ENCODE results near the gene TCOF1.

DNA sequence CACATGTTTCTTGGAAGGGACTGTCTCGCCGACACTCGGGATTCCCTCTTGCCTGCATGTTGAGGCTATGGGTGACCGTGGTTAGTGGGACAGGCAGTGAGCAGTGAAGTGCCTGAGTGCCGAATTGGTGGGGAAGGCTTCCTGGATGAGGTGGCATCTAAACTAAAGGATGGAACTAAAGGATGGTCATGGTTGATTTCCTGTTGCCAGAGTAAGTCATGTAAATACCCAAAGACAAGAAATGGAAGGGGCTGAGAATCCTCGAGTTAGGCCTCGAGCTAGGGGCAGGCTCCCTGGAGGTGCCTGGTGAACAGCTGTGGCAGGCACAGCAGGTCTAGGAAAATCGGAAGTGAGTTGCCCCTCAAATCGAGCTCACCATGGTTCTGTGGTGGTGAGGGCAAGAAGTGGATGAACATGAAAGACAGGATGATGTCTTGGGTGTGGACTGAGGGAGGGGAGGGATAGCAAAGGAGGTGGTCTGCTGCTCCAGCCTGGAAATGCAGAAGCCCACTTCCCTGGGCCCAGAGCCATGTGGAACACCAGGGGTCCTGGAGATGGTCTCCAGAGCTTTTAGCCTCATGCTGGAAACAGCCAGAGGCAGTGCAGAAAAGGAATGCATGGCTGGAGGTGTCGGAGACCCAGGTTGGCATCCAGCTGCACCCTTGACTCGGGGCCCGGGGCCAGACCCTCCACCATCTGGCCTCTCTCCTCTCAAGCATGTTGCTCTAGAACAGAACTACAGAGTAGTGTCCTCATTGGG lies 43.0 kb downstream of the TCOF1 start:
- TF ChIP-seq CTCF (IDR thresholded peaks at IDR 0.05), result no peak
- TF ChIP-seq POLR2A (IDR thresholded peaks at IDR 0.05; ENCODE audit: low read depth), result no peak
- no peak for TF ChIP-seq POLR2AphosphoS5 (IDR thresholded peaks at IDR 0.05)
- TF ChIP-seq EP300 (IDR thresholded peaks at IDR 0.05), result no peak

All from esophagus muscularis mucosa (tissue), 4 donors.